ENCODE measurements around the gene MAP7.

GRCh38 chr6:136318676-136319075 is 231.5 kb downstream of the MAP7 start:
- TF ChIP-seq POLR2A (IDR thresholded peaks at IDR 0.05) (no peak), CTCF (IDR thresholded peaks at IDR 0.05) (no peak)
